ENCODE results near the gene PMVK. TPM values are rescaled to one million over a fixed set of nuclear protein-coding genes. Genes with fewer than 3 reads are reported as not detected.

Gene PMVK
- total RNA-seq, 1 experiment from 2014 or later, result 32.3 TPM

DNA sequence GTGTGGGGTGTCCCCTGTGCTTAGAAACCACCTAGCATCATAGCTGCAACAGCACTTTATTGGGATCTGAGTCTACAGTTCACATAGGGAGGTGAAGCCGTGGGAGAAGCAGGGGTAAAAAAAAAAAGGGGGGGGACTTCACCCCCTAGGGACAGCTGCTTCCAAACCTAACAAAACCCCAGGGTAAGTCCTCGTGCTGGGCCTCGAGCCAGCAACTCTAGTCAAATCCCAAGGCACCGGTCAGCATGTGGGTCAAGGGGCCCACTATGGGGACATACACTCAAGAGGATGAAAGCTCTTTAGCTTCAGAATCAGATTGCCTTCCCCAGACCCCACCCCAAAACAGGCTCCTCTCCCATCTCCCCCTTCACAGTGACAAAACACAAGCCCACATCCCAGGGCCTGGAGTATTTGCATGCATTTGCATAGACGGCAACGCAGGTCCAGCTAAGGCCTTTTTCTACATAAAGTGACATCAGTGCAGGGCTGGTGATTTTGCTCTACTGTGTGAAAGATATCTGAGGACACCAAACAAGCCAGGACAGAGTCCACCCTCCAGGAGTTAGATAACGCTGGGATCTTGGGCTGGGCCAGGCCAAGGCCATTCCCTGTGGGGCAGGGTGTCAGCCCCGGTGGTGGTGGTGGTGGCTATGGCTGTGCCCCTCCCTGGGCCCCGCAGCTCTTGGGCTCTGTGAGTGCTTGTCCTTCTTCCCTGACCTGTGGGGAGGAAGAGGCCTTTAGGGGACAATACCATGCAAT is 8.1 kb upstream of the PMVK start:
- no TSS peak for BruUV-seq (replicated peaks)
- ChIA-PET CTCF (interaction anchor here (0.5 to 1.3 kb wide), 7 partner anchors 11 to 433 kb away, joined by 3 to 8 read pairs (median 5); partner anchors contain the start of gene PBXIP1), POLR2A (ENCODE audit: unreplicated experiment) (no interaction called here)
- Histone ChIP-seq H4K20me1 (ENCODE audit: low read length) (no peaks in the 10 kb centered on the region), H3K9me2 (replicated peaks; ENCODE audit: low read length) (no peaks in the 10 kb centered on the region), H3K9me3 (ENCODE audit: low read length) (no peaks in the 10 kb centered on the region), H3K4me2 (ENCODE audit: low read length) (no peak overlapping the region), H3K79me2 (ENCODE audit: low read length) (no peaks in the 10 kb centered on the region), H3K4me3 (ENCODE audit: low read length) (no peak overlapping the region), H3K9ac (ENCODE audit: low read length) (no peak overlapping the region), H3K27ac (ENCODE audit: low read length) (no peak overlapping the region), H3K36me3 (ENCODE audit: low read depth, low read length) (no peaks in the 10 kb centered on the region), H2AFZ (ENCODE audit: low read length) (no peak overlapping the region), H3F3A (ENCODE audit: low read length, unreplicated experiment) (no peaks in the 10 kb centered on the region), H3K27me3 (ENCODE audit: low read length) (no peaks in the 10 kb centered on the region), H3K4me1 (ENCODE audit: insufficient read depth, low read length) (peaks cover 6% of the 10 kb centered on the region; the same call in 1 of the 2 replicates)
- intact Hi-C loops (cut with micrococcal nuclease), result no loop called here
- TF ChIP-seq EZH2phosphoT487 (IDR thresholded peaks at IDR 0.05; ENCODE audit: borderline replicate concordance, low read length), result no peak
- DNase-seq, result no peak
- no peak for ATAC-seq

GRCh38 chr1:154943649-154944400 is 7.3 kb upstream of the PMVK start:
- no TSS peak for BruUV-seq (replicated peaks)
- Histone ChIP-seq H3K4me1 (ENCODE audit: insufficient read depth, low read length) (peaks cover 7% of the 10 kb centered on the region), H3K36me3 (ENCODE audit: low read depth, low read length) (no peaks in the 10 kb centered on the region), H3K79me2 (ENCODE audit: low read length) (no peaks in the 10 kb centered on the region), H3K27ac (ENCODE audit: low read length) (no peak overlapping the region), H3K27me3 (ENCODE audit: low read length) (no peaks in the 10 kb centered on the region), H3K9me3 (ENCODE audit: low read length) (no peaks in the 10 kb centered on the region), H4K20me1 (ENCODE audit: low read length) (no peaks in the 10 kb centered on the region), H3K9me2 (replicated peaks; ENCODE audit: low read length) (no peaks in the 10 kb centered on the region), H3K9ac (ENCODE audit: low read length) (no peak overlapping the region), H3K4me2 (ENCODE audit: low read length) (no peak overlapping the region), H2AFZ (ENCODE audit: low read length) (no peak overlapping the region), H3K4me3 (ENCODE audit: low read length) (no peak overlapping the region), H3F3A (ENCODE audit: low read length, unreplicated experiment) (no peaks in the 10 kb centered on the region)
- intact Hi-C loops (cut with micrococcal nuclease), result no loop called here
- ChIA-PET POLR2A (ENCODE audit: unreplicated experiment) (no interaction called here), CTCF (interaction anchor here (0.5 to 1.3 kb wide), 7 partner anchors 12 to 432 kb away, joined by 3 to 8 read pairs (median 5); partner anchors contain the start of gene PBXIP1)
- DNase-seq (peak; percentile 64), ATAC-seq (peak; percentile 83)
- TF ChIP-seq EZH2 (IDR thresholded peaks at IDR 0.05; ENCODE audit: low read length, unreplicated experiment) (no peak), CTCF (conservative IDR thresholded peaks at IDR 0.05; ENCODE audit: low read depth, low read length) (peak; percentile 97)

- no TSS peak for BruUV-seq (replicated peaks)
- POLR2A ChIA-PET (ENCODE audit: unreplicated experiment), result no interaction called here
- no peaks in the 10 kb centered on the region for H3K27me3 ChIP-seq (ENCODE audit: low read length)
These were observed 5.0 kb upstream of the PMVK start for GRCh38 chr1:154941333-154942013.

More at GRCh38 chr1:154941333-154942013, 5.0 kb upstream of the PMVK start:
- H3K27ac ChIP-seq (ENCODE audit: low read length), result no peak overlapping the region
- CTCF ChIA-PET, result no interaction called here
- H3K4me2 ChIP-seq (ENCODE audit: low read length), result no peak overlapping the region
- H4K20me1 ChIP-seq (ENCODE audit: low read length), result no peaks in the 10 kb centered on the region
- no peak overlapping the region for H3K9ac ChIP-seq (ENCODE audit: low read length)
- no peak overlapping the region for H3K4me3 ChIP-seq (ENCODE audit: low read length)
- intact Hi-C loops (cut with micrococcal nuclease), result no loop called here
- TF ChIP-seq EZH2phosphoT487 (IDR thresholded peaks at IDR 0.05; ENCODE audit: borderline replicate concordance, low read length) (no peak), CTCF (conservative IDR thresholded peaks at IDR 0.05; ENCODE audit: low read depth, low read length) (no peak), EZH2 (IDR thresholded peaks at IDR 0.05; ENCODE audit: low read length, unreplicated experiment) (no peak)
- H3F3A ChIP-seq (ENCODE audit: low read length, unreplicated experiment), result peaks cover 4% of the 10 kb centered on the region
- H2AFZ ChIP-seq (ENCODE audit: low read length), result no peak overlapping the region
- no peaks in the 10 kb centered on the region for H3K36me3 ChIP-seq (ENCODE audit: low read depth, low read length)
- H3K9me2 ChIP-seq (replicated peaks; ENCODE audit: low read length), result no peaks in the 10 kb centered on the region
- H3K9me3 ChIP-seq (ENCODE audit: low read length), result no peaks in the 10 kb centered on the region
- no peaks in the 10 kb centered on the region for H3K79me2 ChIP-seq (ENCODE audit: low read length)
- no peak for DNase-seq
- ATAC-seq, result no peak
- peaks cover 21% of the 10 kb centered on the region for H3K4me1 ChIP-seq (ENCODE audit: insufficient read depth, low read length)
